22Rv1 (cell line): ENCODE data around the gene TRAF3.

Experiments used
- CTCF ChIP-seq: fragments of 450-650 bp; IDR thresholded peaks from 2 replicates; pipeline ENCODE4 v1.5.1; 2017; ENCODE audit warnings: mild to moderate bottlenecking
- ZFX ChIP-seq: fragments of 450-650 bp; IDR thresholded peaks from 2 replicates; pipeline ENCODE4 v1.6.1; 2017; ENCODE audit warnings: antibody characterized with exemption, borderline replicate concordance

GRCh38 chr14:102786768-102787167, 9.5 kb downstream of the TRAF3 start:
- TF ChIP-seq ZFX (no peak), CTCF (no peak)
